Aorta (tissue), 5 donors: ENCODE results near the gene CYP4B1. TPM values are rescaled to one million over a fixed set of nuclear protein-coding genes. Genes with fewer than 3 reads are reported as not detected.
"Not testable (repeated sequence)": the region's sequence is repeated elsewhere in the genome, so short reads cannot be mapped to it uniquely, and the experiment has no call there.

Experiments used
- ATAC-seq: fragments of 200-7000 bp; cut with Tn5 transposase; one replicate; pipeline ENCODE4 v1.9.1; 2022; ENCODE audit warnings: moderate library complexity; ENCODE audit not compliant: low FRiP score
- DNase-seq, 2 donors: peaks; one replicate each; pipeline ENCODE4 v3.0.0-alpha.2; 2020
- H3K27ac ChIP-seq, 2 donors: one replicate each; pipeline ENCODE4 v1.5.1; 2013; ENCODE audit warnings: low read length in 2 of 2, mild to moderate bottlenecking in 2 of 2, moderate library complexity in 2 of 2, control low read depth in 1 of 2, inconsistent platforms in 1 of 2, low read depth in 1 of 2
- H3K27me3 ChIP-seq, 2 donors: one replicate each; pipeline ENCODE4 v1.6.1; 2013; ENCODE audit warnings: control low read depth in 1 of 2, low read length in 1 of 2, mild to moderate bottlenecking in 1 of 2, moderate library complexity in 1 of 2; ENCODE audit not compliant: insufficient read depth in 2 of 2, control insufficient read depth in 1 of 2
- H3K36me3 ChIP-seq, 2 donors: one replicate each; pipeline ENCODE4 v1.6.1; 2013; ENCODE audit warnings: control low read depth in 1 of 2, low read length in 1 of 2, mild to moderate bottlenecking in 1 of 2; ENCODE audit not compliant: insufficient read depth in 2 of 2, control insufficient read depth in 1 of 2
- H3K4me1 ChIP-seq, 2 donors: one replicate each; pipeline ENCODE4 v1.6.1; 2013; ENCODE audit warnings: low read length in 2 of 2, control low read depth in 1 of 2, mild to moderate bottlenecking in 1 of 2, moderate library complexity in 1 of 2; ENCODE audit not compliant: insufficient read depth in 2 of 2, control insufficient read depth in 1 of 2
- H3K4me3 ChIP-seq, 2 donors: one replicate each; pipeline ENCODE4 v1.5.1; 2013; ENCODE audit warnings: low read length in 2 of 2, control low read depth in 1 of 2, mild to moderate bottlenecking in 1 of 2
- H3K9me3 ChIP-seq: one replicate; pipeline ENCODE4 v1.6.1; 2013; ENCODE audit warnings: mild to moderate bottlenecking, low read length; ENCODE audit not compliant: control insufficient read depth
- WGBS, 2 donors: extraction: QIAGEN DNeasy Blood & Tissue Kit; methylation state at CpG; one replicate each; pipeline ENCODE4 v1.1.7; 2013; 5-methylcytosine and 5-hydroxymethylcytosine counted together
- intact Hi-C, 2 donors: fragments of 100-400 bp; cut with DNase I; formaldehyde crosslinking; loops; one replicate each; pipeline versions ENCODE4 v1.14.2 to v1.15.0; 2022
- polyA plus RNA-seq, 2 donors: library from polyadenylated mRNA; stranded (reverse); fragments of 200-250 nt; gene quantifications; one replicate each; pipeline ENCODE4 v1.2.3, GENCODE V29; 2013
- total RNA-seq, 2 donors: library from RNA; stranded (reverse); fragmentation: NEBNext Ultra II Directional; extraction: Animal tissue kit (Norgen Biotek cat#: 25700); gene quantifications; one replicate each; pipeline ENCODE4 v1.2.1, GENCODE V29; 2021
- donor health status: healthy with polysubstance abuse.
- donor health status: Bipolar disorder and iron deficiency.
- donor health status: DM: no; HTN: no; CAD: no.
- donor health status: DM: no; HTN: no; CAD: no.
- donor health status: DM: yes; HTN: yes; CAD: no.

The CYP4B1 gene
- total and polyA plus RNA-seq, 4 donors, result 1.5 to 13.6 (median 5.2) TPM

DNA sequence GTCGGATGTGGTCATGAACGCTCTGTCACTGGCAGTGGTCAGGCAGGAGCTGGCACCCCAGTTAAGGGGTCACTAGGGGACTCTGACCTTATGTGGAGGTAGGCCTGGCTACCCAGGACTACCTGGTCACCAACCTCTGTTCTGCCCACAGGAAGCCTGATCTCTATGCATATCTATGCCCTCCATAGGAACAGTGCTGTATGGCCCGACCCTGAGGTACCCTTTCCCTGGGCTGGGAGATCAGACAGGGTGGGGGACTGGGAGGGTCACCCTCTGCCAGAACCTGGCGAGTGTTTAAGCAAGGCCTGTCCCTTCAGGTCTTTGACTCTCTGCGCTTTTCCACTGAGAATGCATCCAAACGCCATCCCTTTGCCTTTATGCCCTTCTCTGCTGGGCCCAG lies 19.0 kb downstream of the CYP4B1 start:
- 79 to 86% methylated on average over 6 of the region's 6 CpGs for WGBS, 2 donors
- H3K36me3 ChIP-seq, result no peaks in the 10 kb centered on the region

GRCh38 chr1:46818591-46818990 lies 19.7 kb downstream of the CYP4B1 start:
- ATAC-seq (no peak), DNase-seq (no peak)
- Histone ChIP-seq H3K4me3 (no peak overlapping the region), H3K4me1 (no peaks in the 10 kb centered on the region), H3K36me3 (no peaks in the 10 kb centered on the region), H3K27ac (no peak overlapping the region), H3K9me3 (no peaks in the 10 kb centered on the region), H3K27me3 (no peaks in the 10 kb centered on the region)
- WGBS, 2 donors, result 85 to 88% methylated on average over 5 of the region's 5 CpGs
- intact Hi-C loops, result no loop called here

More for the DNA sequence above, 19.0 kb downstream of the CYP4B1 start:
- Histone ChIP-seq H3K27ac (no peak overlapping the region), H3K4me3 (no peak overlapping the region), H3K27me3 (no peaks in the 10 kb centered on the region), H3K4me1 (no peaks in the 10 kb centered on the region), H3K9me3 (no peaks in the 10 kb centered on the region)
- ATAC-seq, result no peak
- DNase-seq, result no peak
- intact Hi-C loops, result no loop called here

DNA sequence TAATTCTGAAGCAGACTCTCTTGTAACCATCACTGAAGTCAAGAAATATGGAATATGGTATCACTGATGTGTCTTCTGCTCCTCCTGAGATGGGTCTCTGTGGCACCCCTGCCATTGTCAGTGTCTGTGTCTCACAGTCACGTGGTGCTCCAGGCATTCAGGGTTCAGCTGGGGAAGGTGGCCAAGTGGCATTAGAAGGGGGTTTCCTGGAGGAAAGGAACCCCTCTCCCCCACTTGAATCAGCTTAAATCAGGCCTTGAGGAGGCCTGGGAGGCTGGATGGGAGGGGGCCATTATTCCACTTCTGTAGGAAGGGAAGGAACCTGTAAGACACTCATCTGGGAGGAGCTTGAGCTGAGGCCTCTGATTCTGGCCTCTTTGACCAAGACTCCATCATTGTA lies 20.5 kb downstream of the CYP4B1 start:
- Histone ChIP-seq H3K36me3 (no peaks in the 10 kb centered on the region), H3K9me3 (no peaks in the 10 kb centered on the region), H3K4me1 (no peaks in the 10 kb centered on the region), H3K27ac (no peak overlapping the region), H3K27me3 (no peaks in the 10 kb centered on the region), H3K4me3 (no peak overlapping the region)
- 64 to 71% methylated on average over 1 of the region's 1 CpG for WGBS, 2 donors
- no peak for ATAC-seq
- intact Hi-C loops, result no loop called here
- DNase-seq, result no peak

DNA sequence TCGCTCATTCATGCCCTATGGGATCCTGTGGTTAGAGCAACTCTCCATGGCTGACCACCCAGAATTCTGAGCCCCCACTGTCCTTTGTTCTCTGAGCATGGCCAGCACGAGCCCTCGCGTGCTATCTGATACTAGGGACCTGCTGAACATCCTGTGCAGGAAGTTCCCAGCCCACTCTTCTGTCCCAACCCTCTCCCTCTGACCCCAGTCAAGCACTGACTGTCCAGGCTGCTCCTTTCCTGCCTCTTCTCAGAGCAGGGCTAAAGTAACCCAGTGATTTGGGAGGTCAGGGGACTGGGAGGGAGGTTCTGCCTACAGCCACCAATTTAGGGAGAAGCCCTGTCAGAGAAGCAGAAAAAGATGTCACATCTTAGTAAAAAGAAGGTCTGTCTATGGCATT lies 21.2 kb downstream of the CYP4B1 start:
- no peak for ATAC-seq
- no peaks in the 10 kb centered on the region for H3K36me3 ChIP-seq
- 75 to 85% methylated on average over 4 of the region's 4 CpGs for WGBS, 2 donors
- no peak overlapping the region for H3K27ac ChIP-seq
- peaks cover 1% of the 10 kb centered on the region for H3K9me3 ChIP-seq
- H3K4me1 ChIP-seq, result no peaks in the 10 kb centered on the region
- no peaks in the 10 kb centered on the region for H3K27me3 ChIP-seq
- intact Hi-C loops, result no loop called here
- no peak for DNase-seq
- H3K4me3 ChIP-seq, result no peak overlapping the region

GRCh38 chr1:46820560-46821060 lies 21.8 kb downstream of the CYP4B1 start:
- no peaks in the 10 kb centered on the region for H3K27me3 ChIP-seq
- ATAC-seq (no peak), DNase-seq (no peak)
- no peak overlapping the region for H3K27ac ChIP-seq
- intact Hi-C loops, result no loop called here
- no peak overlapping the region for H3K4me3 ChIP-seq
- WGBS, 2 donors, result 70% methylated on average over 5 of the region's 5 CpGs
- H3K36me3 ChIP-seq, result no peaks in the 10 kb centered on the region
- peaks cover 1% of the 10 kb centered on the region for H3K9me3 ChIP-seq
- H3K4me1 ChIP-seq, result no peaks in the 10 kb centered on the region

GRCh38 chr1:46822248-46822826 lies 23.5 kb downstream of the CYP4B1 start:
- Histone ChIP-seq H3K4me1 (no peaks in the 10 kb centered on the region), H3K36me3 (no peaks in the 10 kb centered on the region), H3K27me3 (no peaks in the 10 kb centered on the region), H3K4me3 (no peak overlapping the region), H3K27ac (no peak overlapping the region), H3K9me3 (peaks cover 1% of the 10 kb centered on the region)
- no peak for ATAC-seq
- DNase-seq, result no peak
- WGBS, 2 donors, result 64 to 78% methylated on average over 3 of the region's 3 CpGs
- intact Hi-C loops, result no loop called here

DNA sequence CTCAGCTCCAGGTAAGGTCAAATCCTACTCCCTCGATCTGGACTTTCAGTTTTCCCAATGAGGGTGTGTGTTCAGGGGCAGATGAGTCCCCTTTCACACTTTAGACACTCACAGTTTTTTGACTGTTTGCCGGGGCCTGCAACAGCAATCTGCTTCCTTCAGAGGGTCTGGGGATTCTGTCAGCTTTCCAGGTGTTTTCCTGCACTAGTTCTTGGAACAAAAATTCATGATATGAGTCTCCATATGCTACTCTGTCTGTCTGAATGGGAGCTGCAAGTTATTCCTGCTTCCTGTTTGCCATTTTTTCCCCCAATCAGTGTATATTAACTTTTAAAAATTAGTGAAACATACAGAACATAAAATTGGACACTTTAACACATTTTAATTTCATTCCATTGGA lies 24.3 kb downstream of the CYP4B1 start:
- DNase-seq (no peak), ATAC-seq (no peak)
- Histone ChIP-seq H3K27me3 (no peaks in the 10 kb centered on the region), H3K9me3 (peaks cover 1% of the 10 kb centered on the region), H3K27ac (no peak overlapping the region), H3K4me3 (no peak overlapping the region), H3K36me3 (no peaks in the 10 kb centered on the region), H3K4me1 (no peaks in the 10 kb centered on the region)
- intact Hi-C loops, result no loop called here
- WGBS, 2 donors, result 53 to 59% methylated on average over 2 of the region's 2 CpGs

DNA sequence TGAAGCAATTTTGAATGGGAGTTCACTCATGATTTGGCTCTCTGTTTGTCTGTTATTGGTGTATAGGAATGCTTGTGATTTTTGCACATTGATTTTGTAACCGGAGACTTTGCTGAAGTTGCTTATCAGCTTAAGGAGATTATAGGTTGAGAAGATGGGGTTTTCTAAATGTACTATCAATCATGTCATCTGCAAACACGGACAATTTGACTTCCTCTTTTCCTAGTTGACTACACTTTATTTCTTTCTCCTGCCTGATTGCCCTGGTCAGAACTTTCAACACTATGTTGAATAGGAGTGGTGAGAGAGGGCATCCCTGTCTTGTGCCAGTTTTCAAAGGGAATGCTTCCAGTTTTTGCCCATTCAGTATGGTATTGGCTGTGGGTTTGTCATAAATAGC lies 28.0 kb downstream of the CYP4B1 start:
- ATAC-seq, H3K36me3 ChIP-seq, H3K4me1 ChIP-seq, H3K4me3 ChIP-seq, H3K27ac ChIP-seq, H3K27me3 ChIP-seq, DNase-seq, intact Hi-C loops, H3K9me3 ChIP-seq: not testable (repeated sequence)
- 69 to 74% methylated on average over 2 of the region's 2 CpGs for WGBS, 2 donors

GRCh38 chr1:46830665-46831322 lies 31.9 kb downstream of the CYP4B1 start:
- 64 to 65% methylated on average over 10 of the region's 10 CpGs for WGBS, 2 donors
- ATAC-seq (no peak), DNase-seq (no peak)
- intact Hi-C loops, result no loop called here
- Histone ChIP-seq H3K27ac (no peak overlapping the region), H3K36me3 (no peaks in the 10 kb centered on the region), H3K4me1 (no peaks in the 10 kb centered on the region), H3K9me3 (no peaks in the 10 kb centered on the region), H3K27me3 (no peaks in the 10 kb centered on the region), H3K4me3 (no peak overlapping the region)
